ENCODE measurements around the gene TSPAN18.

TSPAN18 gene

DNA sequence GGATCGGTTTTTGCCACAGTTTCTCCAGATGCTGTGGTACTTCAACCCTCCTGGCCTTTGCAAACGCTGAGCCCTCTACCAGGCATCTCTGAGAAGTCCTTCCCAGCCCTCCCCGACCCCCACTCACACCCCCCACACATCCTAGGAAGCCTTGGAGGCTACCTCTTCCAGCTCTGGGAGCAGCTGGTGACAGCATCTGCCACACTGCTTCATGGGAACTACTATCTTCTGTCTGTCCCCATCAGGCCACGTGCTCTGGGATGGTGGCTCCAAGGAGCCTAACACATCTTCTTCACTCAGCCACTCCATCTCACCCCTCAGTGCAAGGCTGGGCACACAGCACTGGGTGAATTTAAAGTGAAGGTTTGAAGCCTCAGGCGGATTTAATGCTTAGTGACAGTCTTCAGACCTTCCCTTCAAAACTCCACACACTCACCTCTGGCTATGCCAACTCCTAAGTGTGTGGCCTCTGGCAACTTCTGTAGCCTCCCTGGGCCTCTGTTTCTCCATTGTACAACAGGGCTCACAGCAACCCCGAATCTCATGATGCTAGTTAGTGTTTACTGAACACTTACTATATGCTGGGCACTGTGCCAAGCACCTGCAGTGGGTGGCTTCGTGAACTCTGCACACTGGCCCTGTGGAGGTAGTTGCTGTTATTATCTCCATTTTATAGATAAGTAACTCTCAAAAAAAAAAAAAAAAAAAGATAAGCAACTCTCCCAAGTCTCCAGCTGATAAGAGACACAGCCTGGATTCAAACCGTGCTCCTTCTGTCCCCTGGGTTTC, 231.2 kb downstream of the TSPAN18 start:
- DNase-seq (ENCODE audit: low read depth) = no peak

DNA sequence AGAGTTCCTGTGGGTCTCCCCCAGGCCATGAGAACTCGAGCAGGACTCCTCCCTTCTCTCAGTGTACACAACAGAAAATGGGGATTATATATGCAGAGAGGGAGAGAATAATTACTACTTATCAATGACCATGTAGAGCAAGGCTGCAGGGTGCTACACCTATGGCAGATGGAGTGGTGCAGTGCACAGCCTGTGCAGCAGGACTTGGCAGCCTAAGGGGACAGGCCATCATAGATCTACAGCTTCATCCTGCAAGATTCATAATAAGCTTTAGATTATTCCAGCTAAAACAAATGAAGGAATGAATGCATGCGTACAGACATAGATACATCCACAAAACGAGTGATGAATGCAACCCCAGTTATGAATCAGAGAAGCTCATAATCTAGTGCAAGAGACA, 232.3 kb downstream of the TSPAN18 start:
- no peak for DNase-seq (ENCODE audit: low read depth)

DNA sequence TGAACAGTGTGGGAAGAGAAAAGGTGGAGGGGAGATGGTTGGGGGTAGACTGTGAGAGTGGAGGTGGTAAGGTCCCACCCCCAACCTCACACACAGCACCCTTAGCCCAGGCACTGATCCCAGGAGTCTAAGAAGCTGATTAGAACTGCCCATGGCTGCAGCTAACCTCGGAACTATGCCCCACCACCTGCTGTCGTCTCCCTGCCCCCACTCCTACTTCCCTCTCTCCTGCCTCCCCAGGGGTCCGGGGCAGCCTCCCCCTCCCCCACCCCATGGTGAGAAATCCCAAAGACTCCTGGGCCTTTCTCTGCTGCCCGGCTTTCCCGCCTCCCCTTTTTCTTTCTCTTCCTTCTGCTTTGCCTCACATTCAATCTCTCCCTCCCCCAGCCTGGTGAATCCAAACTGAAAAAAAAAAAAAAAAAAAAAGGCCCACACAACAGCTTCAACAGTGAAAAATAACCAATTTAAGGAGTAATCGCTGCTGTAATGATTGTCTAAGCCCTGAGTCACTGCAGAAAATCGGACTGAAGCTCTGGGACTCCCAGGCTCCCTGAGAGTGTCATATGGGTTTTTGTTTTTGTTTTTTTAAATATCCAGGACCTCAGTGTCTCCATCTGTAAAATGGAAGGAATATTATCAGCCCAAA, 233.6 kb downstream of the TSPAN18 start:
- DNase-seq (ENCODE audit: low read depth) = no peak

DNA sequence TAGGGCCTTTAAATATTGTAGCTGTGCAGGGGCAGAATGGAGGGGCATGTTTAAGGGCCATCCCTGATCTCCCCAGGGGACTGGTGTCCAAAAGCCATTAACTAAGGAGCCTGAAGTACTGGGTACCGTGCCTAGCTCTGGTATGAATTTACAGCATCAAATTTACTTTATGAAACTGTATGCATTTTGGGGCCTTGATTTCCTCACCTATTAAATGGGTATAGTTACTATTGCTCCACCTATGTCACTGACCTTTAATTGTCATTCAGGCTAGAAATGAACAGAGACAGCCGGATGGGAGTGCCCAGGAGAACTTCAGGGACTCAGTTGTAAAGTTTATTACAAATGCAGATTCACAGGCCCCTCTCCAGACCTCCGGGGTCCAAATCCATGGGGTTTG, 235.7 kb downstream of the TSPAN18 start:
- DNase-seq (ENCODE audit: low read depth) = no peak

DNA sequence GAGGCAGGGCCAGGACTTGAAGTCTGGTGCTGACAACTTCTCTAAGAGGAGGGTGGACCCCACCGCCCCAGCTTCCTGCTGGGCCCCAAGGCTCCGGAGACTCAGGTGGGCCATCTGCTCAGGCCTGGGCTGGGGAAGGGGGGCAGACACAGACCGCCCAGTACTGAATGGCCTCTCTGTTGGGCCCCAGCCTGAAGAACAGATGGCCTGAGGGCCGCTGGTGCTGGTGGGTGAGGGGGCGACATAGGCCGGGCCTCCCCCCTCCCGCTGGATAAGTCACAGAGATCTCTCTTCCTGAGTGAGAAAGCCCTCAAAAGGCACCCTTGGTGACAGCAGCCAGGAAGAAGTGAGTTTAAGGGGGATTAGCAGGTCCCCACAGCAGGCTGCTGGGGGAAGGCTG, 236.4 kb downstream of the TSPAN18 start:
- no peak for DNase-seq (ENCODE audit: low read depth)

DNA sequence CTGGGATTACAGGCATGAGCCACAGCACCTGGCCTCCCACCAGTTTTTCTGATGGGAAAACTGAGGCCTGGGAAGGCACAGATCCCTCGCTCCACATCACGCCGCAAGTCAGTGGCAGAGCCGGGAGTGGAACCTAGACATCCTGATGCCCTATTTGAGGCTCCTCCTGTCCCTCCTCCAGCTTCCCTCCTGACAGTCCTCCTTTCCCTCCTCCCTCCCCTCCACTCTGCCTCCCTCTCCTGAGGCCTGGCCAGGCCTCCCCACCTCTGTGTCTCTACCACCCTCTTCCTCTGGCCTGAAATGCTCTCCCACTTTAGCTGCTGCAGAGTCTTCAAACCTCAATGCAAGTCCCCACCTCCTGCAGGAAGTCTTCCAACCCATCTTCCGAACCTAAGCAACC, 237.2 kb downstream of the TSPAN18 start:
- DNase-seq (ENCODE audit: low read depth) = no peak

DNA sequence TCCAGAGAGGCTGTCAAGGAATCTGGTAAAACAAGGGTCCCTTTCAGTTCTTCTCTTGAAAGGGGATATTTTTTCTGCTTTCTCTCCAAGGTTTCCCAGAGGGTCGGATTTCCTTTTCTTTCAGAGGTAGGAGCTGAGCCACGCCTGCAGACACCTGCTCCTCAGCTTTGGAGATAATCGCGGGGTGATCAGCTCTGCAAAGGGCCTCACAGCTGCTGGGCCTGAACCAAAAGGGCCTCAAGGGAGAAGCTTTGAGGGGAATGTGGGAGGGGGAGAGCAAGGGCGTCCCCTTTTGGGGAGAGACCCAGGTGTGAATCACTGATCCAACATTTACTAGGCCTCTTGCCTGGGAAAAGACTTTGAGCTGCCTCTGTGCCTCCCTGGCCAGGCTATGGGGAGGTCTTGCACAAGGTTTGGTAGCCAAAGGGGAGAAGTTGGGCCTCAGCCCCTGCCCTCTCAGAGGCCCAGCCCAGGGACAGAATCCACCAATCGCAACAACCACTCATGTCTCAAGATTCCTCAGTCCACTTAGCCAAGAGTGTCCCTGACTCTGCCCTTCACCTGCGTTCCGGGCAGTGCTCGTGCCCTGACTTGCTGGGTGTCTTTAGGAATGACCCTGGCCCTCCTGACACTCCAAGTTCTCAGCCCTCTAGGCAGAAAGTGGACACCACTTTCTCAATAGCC, 237.9 kb downstream of the TSPAN18 start:
- no peak for DNase-seq (ENCODE audit: low read depth)

DNA sequence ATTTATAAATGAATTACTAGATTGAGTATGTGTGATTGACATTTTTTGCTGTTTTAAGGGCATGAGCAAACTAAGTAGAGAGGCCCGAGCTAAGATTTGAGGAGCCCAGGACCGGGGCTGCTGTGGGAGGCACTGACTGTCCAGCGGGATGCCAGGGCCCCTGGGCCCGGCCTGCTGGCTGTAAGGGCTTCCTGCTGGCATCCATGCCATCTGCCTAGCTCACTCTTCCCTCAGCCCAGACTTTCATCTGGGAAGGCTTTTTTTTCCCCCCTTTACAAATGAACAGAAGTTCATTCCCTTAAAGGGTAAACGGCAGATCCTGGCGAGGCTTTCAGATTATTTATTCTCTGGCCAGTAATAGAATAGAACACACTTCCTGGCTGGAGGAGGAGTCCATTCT, 239.9 kb downstream of the TSPAN18 start:
- DNase-seq (ENCODE audit: low read depth) = no peak

DNA sequence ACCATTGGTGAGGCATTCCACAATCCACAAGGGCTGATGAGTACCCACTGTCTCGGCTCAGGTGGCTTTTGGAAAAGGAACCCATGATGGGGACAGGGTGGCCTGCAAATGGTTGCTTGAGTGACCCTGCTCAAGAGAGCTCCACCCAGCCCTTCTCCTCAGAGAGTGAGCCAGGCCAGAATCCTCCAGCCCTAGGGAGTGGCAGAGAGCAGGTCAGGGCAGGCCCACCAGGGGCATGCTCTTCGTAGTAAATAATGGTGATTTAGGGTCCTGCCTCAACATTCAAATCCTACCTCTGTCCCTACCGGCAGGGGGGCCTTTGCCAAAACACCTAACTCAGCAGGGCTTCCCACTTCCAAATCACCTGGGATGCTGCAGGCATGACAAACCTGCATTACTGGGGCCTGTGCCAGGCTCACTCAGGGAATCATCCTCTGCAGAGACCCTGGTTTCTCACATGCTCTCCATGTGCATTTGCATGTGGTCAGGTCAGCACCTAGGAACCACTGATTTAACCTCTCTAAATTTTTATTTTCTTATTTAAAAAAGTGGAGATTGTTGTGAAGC, 241.3 kb downstream of the TSPAN18 start:
- DNase-seq (ENCODE audit: low read depth) = no peak

DNA sequence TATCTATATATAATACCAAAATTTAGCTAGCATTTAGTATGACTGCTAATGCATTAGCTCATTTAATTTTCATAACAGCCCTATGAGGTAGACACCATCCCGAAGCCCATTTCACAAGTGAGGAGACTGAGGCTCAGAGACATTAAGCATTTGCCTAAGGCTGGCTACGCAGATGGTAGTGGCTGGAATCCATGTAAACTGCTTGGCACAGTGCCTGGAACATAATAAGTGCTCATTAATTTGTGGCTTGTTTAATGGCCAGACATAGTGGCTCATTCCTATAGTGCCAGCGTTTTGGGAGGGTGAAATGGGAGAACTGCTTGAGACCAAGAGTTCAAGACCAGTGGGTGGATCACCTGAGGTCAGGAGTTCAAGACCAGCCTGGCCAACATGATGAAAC, 241.7 kb downstream of the TSPAN18 start:
- DNase-seq (ENCODE audit: low read depth) = no peak

DNA sequence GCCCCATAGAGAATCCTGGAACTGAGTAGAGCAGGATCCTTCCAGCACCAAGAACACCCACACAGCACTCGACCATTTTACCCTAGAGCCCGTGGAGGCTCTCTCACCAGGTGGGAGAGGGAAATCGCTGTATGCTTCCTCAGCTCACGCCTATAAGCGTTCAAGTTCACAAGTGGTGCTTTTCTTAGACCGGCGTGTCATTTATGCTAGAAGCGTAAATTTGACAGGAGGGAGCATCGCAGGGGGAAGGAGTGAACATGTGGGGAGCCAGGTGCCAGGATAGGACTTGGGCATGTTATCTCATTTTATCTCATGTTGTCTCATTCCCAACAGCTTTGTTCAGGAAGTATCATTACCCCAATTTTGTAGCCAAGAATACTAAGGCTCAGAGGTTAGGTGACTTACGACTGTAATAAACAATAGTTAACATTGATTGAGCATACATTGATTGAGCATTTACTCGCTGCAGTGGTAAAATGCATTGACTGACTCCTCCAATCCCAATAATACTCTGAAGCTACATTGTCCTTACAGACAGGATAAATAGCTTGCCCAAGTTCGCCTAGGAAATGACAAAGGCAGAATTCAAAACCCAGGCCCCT, 243.0 kb downstream of the TSPAN18 start:
- no peak for DNase-seq (ENCODE audit: low read depth)

DNA sequence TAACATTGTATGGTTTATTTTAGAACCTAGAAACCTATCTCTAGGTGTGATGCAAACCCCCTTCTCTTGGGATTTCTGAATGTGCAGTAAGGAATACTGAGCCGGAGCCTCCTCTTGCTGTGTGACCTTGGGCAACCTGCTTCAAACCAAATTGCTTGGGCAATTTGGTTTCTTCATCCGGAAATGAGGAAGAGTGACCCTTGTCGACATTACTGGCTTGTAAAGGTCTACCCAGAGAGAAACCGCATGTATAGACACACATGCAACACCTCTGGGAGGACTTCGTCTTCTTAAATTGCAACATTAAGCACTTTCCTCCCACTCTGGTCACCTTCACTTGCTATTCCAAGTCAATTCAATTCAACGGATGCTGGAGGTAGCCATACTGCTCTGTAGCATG, 243.5 kb downstream of the TSPAN18 start:
- no peak for DNase-seq (ENCODE audit: low read depth)

DNA sequence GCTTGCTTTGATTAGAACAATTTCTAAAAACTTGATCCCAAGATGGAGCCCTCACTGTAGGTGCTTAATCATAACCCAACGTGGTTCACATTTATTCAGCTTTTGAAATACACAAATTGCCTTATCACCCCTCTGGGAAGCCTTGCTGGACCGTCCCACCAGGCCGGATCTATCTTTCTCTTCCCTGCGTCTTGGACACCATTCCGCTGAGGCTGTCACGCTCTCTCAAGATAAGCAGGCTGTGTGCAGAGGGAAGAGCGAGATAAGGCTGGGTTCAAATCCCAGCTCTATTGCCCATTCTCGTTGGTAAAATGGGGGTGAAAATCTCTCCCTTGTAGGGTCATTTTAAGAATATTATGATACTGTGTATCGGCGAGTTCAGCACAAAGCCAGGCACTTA, 244.4 kb downstream of the TSPAN18 start:
- no peak for DNase-seq (ENCODE audit: low read depth)

DNA sequence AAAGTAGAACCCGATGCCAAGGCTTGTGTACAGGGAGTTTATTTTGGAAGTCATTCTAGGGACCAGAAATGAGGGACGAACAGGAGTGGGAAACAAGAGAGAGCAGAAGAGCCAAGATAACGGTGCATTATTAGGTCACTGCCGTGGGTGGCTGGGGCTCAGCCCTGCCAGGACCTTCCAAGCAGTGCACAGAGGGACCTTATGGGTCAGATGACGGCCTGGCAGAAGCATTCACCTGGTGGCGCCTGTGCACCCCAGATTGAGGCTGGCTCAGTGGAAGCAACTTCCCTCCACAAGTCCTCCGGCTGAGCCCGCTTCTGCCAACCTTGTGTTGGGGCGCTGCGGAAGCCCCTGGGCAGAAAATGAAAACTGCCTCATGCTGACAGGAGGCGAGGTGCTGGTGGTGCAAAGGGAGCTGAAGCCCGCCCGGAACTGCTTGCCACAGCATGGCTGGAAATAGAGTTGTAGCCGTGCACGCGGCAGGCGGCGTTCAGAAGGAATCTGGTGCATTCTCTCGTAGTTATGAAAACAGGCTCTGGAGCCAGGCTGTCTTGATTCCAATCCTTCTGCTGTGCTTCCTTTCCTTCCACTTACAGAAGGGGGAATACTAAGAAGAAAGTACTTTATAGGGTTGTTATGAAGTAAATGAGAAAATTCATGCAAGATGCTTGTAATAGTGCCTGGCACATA, 246.1 kb downstream of the TSPAN18 start:
- DNase-seq (ENCODE audit: low read depth) = no peak

DNA sequence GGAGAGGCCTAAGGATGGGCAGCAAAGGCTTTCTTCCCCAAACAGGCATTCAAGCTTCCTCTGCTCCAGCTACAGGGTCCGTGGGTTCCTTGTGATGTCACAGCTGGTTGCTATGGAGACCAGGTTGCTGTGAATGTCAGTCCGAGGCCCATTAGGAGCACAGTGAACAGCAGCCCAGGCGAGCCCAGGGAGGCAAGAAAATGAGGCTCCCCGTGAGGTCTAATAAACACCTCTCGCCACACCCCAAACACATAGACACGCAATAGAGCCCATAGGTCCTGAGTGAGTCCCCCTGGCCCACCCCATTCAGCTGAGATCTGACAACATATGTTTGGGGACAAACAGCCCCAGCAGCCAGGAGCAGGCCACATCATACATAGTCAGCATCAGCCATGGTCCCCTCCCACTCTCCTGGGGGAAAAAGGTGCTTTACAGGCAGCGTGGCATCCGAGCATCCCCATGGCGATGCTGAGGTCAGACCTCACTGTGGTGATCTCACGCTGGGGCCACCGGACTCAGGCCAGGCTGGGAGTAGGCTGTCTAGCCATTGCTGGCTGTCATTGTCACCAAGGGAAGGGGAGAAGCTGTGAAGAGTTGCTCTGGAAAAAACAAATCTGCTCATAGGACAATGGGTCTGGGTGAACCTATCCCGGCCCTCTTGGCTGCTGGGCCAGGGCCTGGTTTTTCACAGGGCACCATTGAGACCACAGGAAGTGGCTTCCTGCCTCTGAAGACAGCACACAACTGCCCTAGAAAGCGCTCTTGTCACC, 247.1 kb downstream of the TSPAN18 start:
- no peak for DNase-seq (ENCODE audit: low read depth)

DNA sequence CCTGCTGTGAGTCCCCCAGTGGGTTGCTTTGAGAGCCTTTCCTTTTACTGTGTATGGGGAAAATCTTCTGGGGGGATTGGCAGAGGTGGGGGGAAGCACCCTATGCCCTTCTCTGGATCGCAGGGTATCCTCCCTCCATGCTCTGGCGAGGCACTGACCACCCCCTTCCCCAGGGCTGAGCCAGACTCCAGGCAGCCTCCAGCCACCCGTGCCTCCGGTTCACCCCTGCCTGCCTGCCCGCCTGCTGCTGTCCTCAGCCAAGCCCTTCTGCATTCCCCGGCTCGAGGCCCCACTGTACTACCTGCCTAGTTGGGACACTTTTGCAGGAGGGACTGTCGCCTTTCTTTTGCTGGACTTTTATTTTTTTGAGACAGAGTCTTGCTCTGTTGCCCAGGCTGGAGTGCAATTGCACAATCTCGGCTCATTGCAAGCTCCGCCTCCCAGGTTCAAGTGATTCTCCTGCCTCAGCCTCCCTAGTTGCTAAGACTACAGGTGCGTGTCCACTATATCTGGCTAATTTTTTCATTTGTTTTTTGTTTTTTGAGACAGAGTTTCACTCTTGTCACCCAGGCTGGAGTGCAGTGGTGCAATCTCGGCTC, 247.7 kb downstream of the TSPAN18 start:
- no peak for DNase-seq (ENCODE audit: low read depth)

DNA sequence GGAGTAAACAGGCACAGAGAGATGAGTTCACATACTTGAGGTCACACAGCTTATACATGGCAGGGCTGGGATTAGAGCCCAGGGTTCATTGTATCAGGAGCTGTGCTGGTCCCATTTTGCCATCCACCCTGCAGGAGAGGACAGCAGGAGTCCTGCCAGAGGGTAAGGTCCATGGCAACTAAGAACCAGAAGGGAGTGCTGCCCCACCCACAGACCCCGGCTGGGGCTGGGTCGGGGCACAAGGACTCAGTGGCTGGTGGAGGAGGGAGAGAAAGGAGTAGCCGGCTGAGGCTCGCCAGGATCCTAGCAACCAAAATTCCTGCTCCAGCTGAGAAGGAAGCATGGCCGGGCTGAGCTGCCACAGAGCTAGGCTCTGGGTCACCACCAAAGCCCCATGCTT, 249.8 kb downstream of the TSPAN18 start:
- DNase-seq (ENCODE audit: low read depth) = no peak

DNA sequence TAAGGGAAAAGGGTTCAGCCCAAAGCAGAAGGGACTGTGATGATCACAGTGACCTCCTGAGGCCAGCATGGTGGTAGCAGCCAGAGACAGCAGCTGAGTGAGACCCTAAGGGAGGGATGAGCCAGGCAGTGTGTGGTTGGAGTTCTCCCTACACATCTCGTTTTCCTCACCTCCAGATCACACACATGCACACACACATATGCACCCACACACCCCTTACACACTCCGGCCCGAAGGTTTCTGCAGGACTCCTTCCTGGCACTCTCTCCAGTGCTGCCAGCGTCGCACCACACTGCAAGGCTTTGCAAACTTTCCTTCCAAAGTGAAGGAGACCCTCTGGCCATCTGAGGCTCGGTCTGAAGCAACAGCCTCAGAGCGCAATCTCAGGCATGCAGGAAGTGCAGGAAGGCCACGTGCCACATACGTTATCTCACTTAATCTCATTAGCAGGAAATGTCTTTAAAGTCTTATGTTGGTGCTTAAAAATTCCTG, 250.8 kb downstream of the TSPAN18 start:
- DNase-seq (ENCODE audit: low read depth) = no peak

DNA sequence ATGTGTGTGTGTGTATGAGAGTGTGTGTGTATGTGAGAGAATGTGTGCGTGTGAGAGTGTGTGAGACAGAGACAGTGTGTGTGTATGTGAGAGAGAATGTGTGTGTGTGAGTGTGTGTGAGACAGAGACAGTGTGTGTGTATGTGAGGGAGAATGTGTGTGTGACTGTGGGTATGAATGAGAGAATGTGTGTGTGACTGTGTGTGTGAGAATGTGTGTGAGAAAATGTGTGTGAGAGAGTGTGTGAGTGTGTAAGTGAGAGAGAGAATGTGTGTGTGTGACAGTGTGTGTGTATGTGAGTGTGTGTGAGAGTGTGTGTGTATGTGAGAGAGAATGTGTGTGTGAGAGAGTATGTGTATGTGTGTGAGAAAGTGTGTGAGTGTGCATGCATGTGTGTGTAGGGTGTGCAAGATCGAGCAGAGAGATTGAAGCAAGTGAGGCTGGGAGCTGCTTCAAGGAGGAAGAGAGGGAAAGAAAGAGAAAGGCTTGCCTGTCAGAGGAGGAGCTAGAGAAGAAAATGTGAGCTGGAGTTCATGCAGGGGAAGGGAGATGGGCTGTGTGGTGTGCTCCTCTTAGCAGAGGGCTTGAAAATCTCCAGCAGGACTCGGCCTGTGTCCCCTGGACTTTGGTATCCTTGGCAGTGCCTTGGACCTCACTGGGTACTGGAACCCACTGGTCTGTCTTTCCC, 251.7 kb downstream of the TSPAN18 start:
- DNase-seq (ENCODE audit: low read depth) = no peak

DNA sequence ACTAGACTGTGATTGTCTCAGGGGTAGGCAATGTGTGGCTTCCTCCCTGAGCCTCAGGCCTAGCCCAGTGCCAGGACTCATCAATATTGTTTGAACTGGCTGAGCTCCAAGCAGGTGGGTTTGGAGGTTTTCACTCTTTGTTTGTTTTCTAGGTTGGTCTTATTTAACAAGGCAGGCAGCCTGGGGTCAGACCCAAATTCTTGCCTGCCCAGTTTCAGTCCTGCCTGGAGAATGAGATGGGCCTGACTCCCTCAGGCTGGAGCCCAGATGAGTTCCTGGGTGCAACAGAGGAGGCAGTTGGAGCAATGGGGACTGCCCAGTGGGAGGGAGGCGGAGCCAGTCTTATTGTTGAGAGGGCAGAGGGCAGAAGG, 252.2 kb downstream of the TSPAN18 start:
- DNase-seq (ENCODE audit: low read depth) = no peak
